Activated T-helper 2 cell treated with anti-CD3 and anti-CD28 coated beads, Interferon-gamma antibody, Interleukin-2, Interleukin-4, amounts not matched to agents 10 μg/mL and 5 μg/mL and 100 μg/mL, durations not matched to agents 14 hours and 24 hours and 36 hours (primary cell): Measurements from ENCODE around the gene KIF11. TPM values are rescaled to one million over a fixed set of nuclear protein-coding genes. Genes with fewer than 3 reads are reported as not detected.
"Not testable (repeated sequence)": the region's sequence is repeated elsewhere in the genome, so short reads cannot be mapped to it uniquely, and the experiment has no call there.

Experiments used
- DNase-seq: peaks from one replicate; pipeline ENCODE4 v3.0.0; 2021; ENCODE audit warnings: low spot score
- H3K27ac Mint-ChIP-seq: one replicate; pipeline ENCODE4 v1.8.0; 2021; ENCODE audit warnings: mixed read lengths
- H3K27me3 Mint-ChIP-seq: one replicate; pipeline ENCODE4 v1.8.0; 2021; ENCODE audit warnings: low read depth, mixed read lengths
- H3K36me3 Mint-ChIP-seq: one replicate; pipeline ENCODE4 v1.8.0; 2021; ENCODE audit warnings: low read depth, mixed read lengths
- H3K4me1 Mint-ChIP-seq: one replicate; pipeline ENCODE4 v1.8.0; 2021; ENCODE audit warnings: low read depth, mixed read lengths
- H3K4me3 Mint-ChIP-seq: one replicate; pipeline ENCODE4 v1.8.0; 2021; ENCODE audit warnings: low read depth, mild to moderate bottlenecking, moderate library complexity, mixed read lengths
- H3K9me3 Mint-ChIP-seq: one replicate; pipeline ENCODE4 v1.8.0; 2021; ENCODE audit warnings: mixed read lengths
- intact Hi-C: fragments of 100-400 bp; cut with micrococcal nuclease; formaldehyde crosslinking; loops from one replicate; pipeline ENCODE4 v1.15.1; 2023
- total RNA-seq: library from RNA; stranded (reverse); gene quantifications from 2 replicates; pipeline ENCODE4 v1.2.3, GENCODE V29; 2022

KIF11 gene
- 41.4 and 44.9 TPM in 2 replicates for total RNA-seq

DNA sequence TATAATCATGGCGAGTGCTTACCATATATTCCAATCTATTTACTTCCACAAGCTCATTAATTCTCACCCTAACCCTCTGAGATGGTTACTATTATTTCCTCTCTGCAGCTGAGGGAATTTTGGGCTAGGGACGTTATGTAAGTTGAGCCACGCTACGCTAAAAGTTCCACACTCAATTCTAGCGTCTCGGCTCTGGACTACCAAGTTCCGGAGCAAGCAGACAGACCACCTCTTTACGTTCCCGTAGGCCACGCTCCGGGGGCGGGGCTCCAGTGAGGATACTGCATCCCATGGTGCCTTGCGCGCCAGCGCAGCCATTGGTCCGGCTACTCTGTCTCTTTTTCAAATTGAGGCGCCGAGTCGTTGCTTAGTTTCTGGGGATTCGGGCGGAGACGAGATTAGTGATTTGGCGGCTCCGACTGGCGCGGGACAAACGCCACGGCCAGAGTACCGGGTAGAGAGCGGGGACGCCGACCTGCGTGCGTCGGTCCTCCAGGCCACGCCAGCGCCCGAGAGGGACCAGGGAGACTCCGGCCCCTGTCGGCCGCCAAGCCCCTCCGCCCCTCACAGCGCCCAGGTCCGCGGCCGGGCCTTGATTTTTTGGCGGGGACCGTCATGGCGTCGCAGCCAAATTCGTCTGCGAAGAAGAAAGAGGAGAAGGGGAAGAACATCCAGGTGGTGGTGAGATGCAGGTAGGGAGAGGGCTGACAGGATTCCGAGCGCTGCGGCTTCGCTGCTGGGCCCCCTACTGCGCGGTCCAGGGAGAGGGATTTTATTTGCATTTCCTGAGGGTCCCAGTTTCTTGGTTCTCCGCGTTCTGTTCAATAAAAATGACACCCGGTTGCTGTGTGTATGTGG is at the start of gene KIF11:
TSS of gene KIF11 (plus strand) at position 370 of the 858 bp plus-strand sequence. CDS start at position 616, 246 bp downstream.
- peak; percentile 96 for DNase-seq
- H3K27me3 Mint-ChIP-seq, result no peaks in the 10 kb centered on the region
- H3K36me3 Mint-ChIP-seq, result peaks cover 12% of the 10 kb centered on the region
- intact Hi-C loops, result loop anchor here (2.0 to 10.0 kb wide), 5 partner anchors 52 to 912 kb away; partner anchors contain the start of gene EXOC6
- H3K4me3 Mint-ChIP-seq, result peak within 1 kb of the TSS; percentile 91
- H3K4me1 Mint-ChIP-seq, result peaks cover 50% of the 10 kb centered on the region
- peak within 1 kb of the TSS; percentile 100 for H3K27ac Mint-ChIP-seq
- H3K9me3 Mint-ChIP-seq, result no peaks in the 10 kb centered on the region

DNA sequence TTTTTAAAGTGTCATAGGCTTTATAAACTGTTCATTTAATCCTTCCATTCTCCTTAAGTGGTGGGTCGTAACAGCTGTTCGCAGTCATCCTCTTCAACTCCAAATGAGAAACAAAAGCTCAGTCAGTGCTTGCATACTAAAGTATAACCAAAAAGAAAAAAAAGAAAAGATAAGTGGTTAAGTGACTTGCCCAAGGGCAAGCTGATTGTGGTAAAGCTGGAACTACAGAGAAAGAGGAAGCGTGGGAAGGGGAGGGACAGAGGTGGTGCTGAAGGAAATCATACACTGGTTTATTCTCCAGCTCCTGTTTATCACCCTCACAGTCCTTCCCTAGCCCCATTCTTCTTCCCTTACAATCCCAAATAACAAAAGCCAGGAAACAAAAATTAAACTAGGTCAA is 48.6 kb upstream of the KIF11 start:
- no peak overlapping the region for H3K27ac Mint-ChIP-seq
- peaks cover 10% of the 10 kb centered on the region for H3K36me3 Mint-ChIP-seq
- no peaks in the 10 kb centered on the region for H3K27me3 Mint-ChIP-seq
- peaks cover 24% of the 10 kb centered on the region for H3K4me1 Mint-ChIP-seq
- no peaks in the 10 kb centered on the region for H3K9me3 Mint-ChIP-seq
- no peak overlapping the region for H3K4me3 Mint-ChIP-seq
- DNase-seq, result no peak
- intact Hi-C loops, result loop anchor here (2.0 kb wide), 1 partner anchor 29 kb away; no protein-coding TSS in a partner anchor

DNA sequence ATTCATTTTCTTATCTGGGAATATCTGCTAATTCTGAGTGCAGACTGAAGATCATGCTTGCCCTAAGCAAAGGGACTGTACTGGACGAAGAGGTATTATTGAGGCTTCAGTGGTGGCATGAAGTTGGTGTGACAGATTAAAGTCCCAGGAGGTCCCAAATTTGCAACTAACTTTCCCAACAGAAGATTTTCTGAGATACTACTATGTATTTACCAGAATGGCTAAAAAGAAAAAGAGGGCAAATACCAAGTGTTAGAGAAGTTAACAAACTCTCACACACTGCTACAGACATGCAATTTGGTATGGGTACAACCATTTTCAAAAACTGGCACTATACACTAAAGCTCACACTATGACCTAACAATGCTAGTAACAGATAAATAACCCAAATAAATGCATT is 47.4 kb upstream of the KIF11 start:
- no peak for DNase-seq
- Mint-ChIP-seq H3K36me3 (peaks cover 12% of the 10 kb centered on the region), H3K4me1 (peaks cover 22% of the 10 kb centered on the region), H3K27me3 (no peaks in the 10 kb centered on the region), H3K9me3 (no peaks in the 10 kb centered on the region), H3K27ac (no peak overlapping the region), H3K4me3 (no peak overlapping the region)
- intact Hi-C loops, result loop anchor here (2.0 kb wide), 1 partner anchor 27 kb away; no protein-coding TSS in a partner anchor

GRCh38 chr10:92547676-92548075 is 45.3 kb upstream of the KIF11 start:
- peaks cover 17% of the 10 kb centered on the region for H3K4me1 Mint-ChIP-seq
- H3K36me3 Mint-ChIP-seq, result peaks cover 17% of the 10 kb centered on the region
- no peak for DNase-seq
- H3K27me3 Mint-ChIP-seq, result no peaks in the 10 kb centered on the region
- no peak overlapping the region for H3K4me3 Mint-ChIP-seq
- no peaks in the 10 kb centered on the region for H3K9me3 Mint-ChIP-seq
- intact Hi-C loops, result no loop called here
- H3K27ac Mint-ChIP-seq, result no peak overlapping the region

DNA sequence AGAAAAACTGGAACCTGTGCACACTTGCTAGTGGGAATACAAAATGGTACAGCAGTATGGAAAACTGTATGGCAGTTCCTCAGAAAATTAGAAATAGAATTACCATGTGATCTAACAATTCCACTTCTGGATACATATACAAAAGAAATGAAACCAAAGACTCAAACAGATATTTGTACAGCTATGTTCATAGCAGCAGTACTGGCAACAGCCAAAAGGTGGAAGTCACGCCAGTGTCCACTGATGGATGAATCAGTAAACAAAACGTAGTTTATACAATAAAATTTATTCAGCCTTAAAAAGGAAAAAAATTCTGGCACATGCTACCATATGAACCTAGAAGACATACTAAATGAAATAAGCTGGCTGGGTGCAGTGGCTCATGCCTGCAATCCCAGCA is 42.0 kb upstream of the KIF11 start:
- H3K27me3 Mint-ChIP-seq, result no peaks in the 10 kb centered on the region
- peaks cover 38% of the 10 kb centered on the region for H3K36me3 Mint-ChIP-seq
- peaks cover 3% of the 10 kb centered on the region for H3K4me1 Mint-ChIP-seq
- intact Hi-C loops, result no loop called here
- H3K4me3 Mint-ChIP-seq, result no peak overlapping the region
- H3K27ac Mint-ChIP-seq, result no peak overlapping the region
- H3K9me3 Mint-ChIP-seq, result peaks cover 16% of the 10 kb centered on the region
- no peak for DNase-seq

DNA sequence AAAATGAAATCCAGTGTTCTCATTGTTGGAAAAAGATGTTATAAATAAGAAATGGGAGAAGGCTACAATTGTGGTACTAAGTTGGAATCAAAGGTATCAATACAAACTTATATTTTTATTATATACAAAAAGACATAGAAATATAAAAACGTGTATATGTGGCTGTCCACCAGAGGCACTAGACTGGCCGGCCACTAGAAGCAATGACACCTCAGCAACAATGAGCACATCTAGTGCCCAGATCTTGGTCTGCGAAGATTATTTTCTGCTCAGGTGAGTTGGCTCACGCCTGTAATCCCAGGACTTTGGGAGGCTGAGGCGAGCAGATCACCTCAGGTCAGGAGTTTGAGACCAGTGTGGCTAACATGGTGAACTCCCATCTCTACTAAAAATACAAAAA is 40.6 kb upstream of the KIF11 start:
- intact Hi-C loops, result no loop called here
- no peaks in the 10 kb centered on the region for H3K27me3 Mint-ChIP-seq
- peaks cover 16% of the 10 kb centered on the region for H3K9me3 Mint-ChIP-seq
- DNase-seq, result no peak
- H3K4me3 Mint-ChIP-seq, result no peak overlapping the region
- H3K4me1 Mint-ChIP-seq, result peaks cover 3% of the 10 kb centered on the region
- peaks cover 44% of the 10 kb centered on the region for H3K36me3 Mint-ChIP-seq
- H3K27ac Mint-ChIP-seq, result no peak overlapping the region

DNA sequence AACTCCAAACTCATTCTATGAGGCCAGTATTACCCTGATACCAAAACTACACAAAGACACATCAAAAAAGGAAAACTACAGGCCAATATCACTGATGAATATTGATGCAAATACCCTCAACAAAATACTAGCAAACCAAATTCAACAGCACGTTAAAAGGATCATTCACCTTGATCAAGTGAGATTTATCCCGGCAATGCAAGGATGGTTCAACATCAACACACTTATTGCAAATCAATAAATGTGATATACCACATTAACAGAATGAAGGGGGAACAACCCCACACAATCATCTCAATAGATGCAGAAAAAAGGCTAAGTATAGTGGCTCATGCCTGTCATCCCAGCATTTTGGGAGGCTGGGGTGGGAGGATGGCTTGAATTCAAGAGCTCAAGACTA is 39.0 kb upstream of the KIF11 start:
- H3K36me3 Mint-ChIP-seq, result peaks cover 59% of the 10 kb centered on the region
- H3K27ac Mint-ChIP-seq, result no peak overlapping the region
- H3K27me3 Mint-ChIP-seq, result no peaks in the 10 kb centered on the region
- H3K4me3 Mint-ChIP-seq, result no peak overlapping the region
- peaks cover 3% of the 10 kb centered on the region for H3K4me1 Mint-ChIP-seq
- intact Hi-C loops, result no loop called here
- peaks cover 18% of the 10 kb centered on the region for H3K9me3 Mint-ChIP-seq
- no peak for DNase-seq

DNA sequence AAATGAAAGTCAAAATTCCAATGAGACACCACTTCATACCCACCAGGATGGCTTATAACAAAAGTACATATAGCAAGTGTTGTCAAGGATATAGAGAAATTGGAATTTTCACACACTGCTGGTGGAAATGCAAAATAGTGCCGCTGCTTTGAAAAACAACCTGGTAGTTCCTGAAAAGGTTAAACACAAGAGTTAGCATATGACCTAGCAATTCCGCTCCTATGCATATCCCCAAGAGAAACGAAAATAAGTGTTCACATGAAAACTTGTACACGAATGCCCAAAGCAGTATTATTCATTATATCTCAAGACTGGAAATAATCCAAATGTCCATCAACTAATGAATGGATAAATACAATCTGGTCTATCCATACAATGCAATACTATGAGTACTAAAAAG is 33.9 kb upstream of the KIF11 start:
- no peaks in the 10 kb centered on the region for H3K27me3 Mint-ChIP-seq
- H3K36me3 Mint-ChIP-seq, result peaks cover 69% of the 10 kb centered on the region

GRCh38 chr10:92562424-92562823 is 30.5 kb upstream of the KIF11 start:
- Mint-ChIP-seq H3K9me3 (peaks cover 7% of the 10 kb centered on the region), H3K4me3 (no peak overlapping the region), H3K36me3 (peaks cover 59% of the 10 kb centered on the region), H3K27ac (no peak overlapping the region), H3K4me1 (peaks cover 2% of the 10 kb centered on the region), H3K27me3 (no peaks in the 10 kb centered on the region)
- intact Hi-C loops, result no loop called here
- DNase-seq, result no peak

More for the DNA sequence above, 33.9 kb upstream of the KIF11 start:
- Mint-ChIP-seq H3K4me3 (no peak overlapping the region), H3K4me1 (no peaks in the 10 kb centered on the region), H3K27ac (no peak overlapping the region), H3K9me3 (peaks cover 14% of the 10 kb centered on the region)
- DNase-seq, result no peak
- intact Hi-C loops, result no loop called here

- Mint-ChIP-seq H3K36me3 (peaks cover 45% of the 10 kb centered on the region), H3K27ac (peak overlapping the region; percentile 2), H3K4me3 (no peak overlapping the region), H3K27me3 (peaks cover 2% of the 10 kb centered on the region), H3K4me1 (peaks cover 28% of the 10 kb centered on the region), H3K9me3 (no peaks in the 10 kb centered on the region)
- intact Hi-C loops, result no loop called here
- DNase-seq, result no peak
These were observed 24.9 kb upstream of the KIF11 start for GRCh38 chr10:92567952-92568600.

- Mint-ChIP-seq H3K27ac (no peak overlapping the region), H3K4me3 (no peak overlapping the region), H3K4me1 (peaks cover 28% of the 10 kb centered on the region), H3K9me3 (no peaks in the 10 kb centered on the region), H3K36me3 (peaks cover 41% of the 10 kb centered on the region), H3K27me3 (peaks cover 2% of the 10 kb centered on the region)
- intact Hi-C loops, result no loop called here
- DNase-seq, result no peak
These were observed 23.9 kb upstream of the KIF11 start for GRCh38 chr10:92569071-92569470.

GRCh38 chr10:92569663-92570062 is 23.3 kb upstream of the KIF11 start:
- H3K4me1 Mint-ChIP-seq, result peaks cover 31% of the 10 kb centered on the region
- not testable (repeated sequence) for H3K4me3 Mint-ChIP-seq, DNase-seq, H3K9me3 Mint-ChIP-seq, H3K27ac Mint-ChIP-seq, H3K27me3 Mint-ChIP-seq
- H3K36me3 Mint-ChIP-seq, result peaks cover 40% of the 10 kb centered on the region
- intact Hi-C loops, result loop anchor here (5.0 kb wide), 1 partner anchor 277 kb away; the partner anchor contains the start of genes CPEB3 and MARCHF5

DNA sequence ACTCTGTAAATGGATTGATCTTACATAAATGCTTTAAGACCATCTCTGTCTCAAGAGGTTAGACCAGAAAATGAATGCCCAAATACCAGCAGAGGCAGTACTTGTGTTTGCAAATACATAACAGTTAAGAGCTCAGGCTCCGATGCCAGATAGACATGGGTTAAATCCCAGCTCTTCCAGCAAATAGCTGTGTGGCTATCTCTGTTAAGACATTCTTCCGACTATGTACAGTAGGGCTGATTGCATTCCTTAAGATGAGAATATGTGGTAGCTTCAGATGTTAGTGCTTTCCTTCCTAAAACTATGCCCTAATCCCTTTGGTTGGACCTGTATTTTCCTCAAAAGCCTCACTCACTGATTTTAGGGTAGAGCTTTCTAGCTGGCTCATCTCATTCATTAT is 21.3 kb upstream of the KIF11 start:
- peaks cover 2% of the 10 kb centered on the region for H3K27me3 Mint-ChIP-seq
- H3K27ac Mint-ChIP-seq, result no peak overlapping the region
- DNase-seq, result no peak
- peaks cover 39% of the 10 kb centered on the region for H3K4me1 Mint-ChIP-seq
- peaks cover 33% of the 10 kb centered on the region for H3K36me3 Mint-ChIP-seq
- H3K4me3 Mint-ChIP-seq, result no peak overlapping the region
- H3K9me3 Mint-ChIP-seq, result no peaks in the 10 kb centered on the region
- intact Hi-C loops, result loop anchor here (2.0 to 5.0 kb wide), 2 partner anchors 27 to 279 kb away; partner anchors contain the start of genes CPEB3 and MARCHF5
